H1 (cell line): Measurements from ENCODE around the gene TMEM222. TPM values are rescaled to one million over a fixed set of nuclear protein-coding genes. Genes with fewer than 3 reads are reported as not detected.

Experiments used
- CTCF ChIA-PET: fragments of 300-600 bp; sonication (Branson Sonifier 250); formaldehyde crosslinking; loops from one replicate; lab custom pipeline; 2021; ENCODE audit not compliant: partially characterized antibody; lab: Charles Lee
- POLR2A ChIA-PET: fragments of 300-600 bp; sonication (Branson Sonifier 250); formaldehyde crosslinking; loops from one replicate; lab custom pipeline; 2021; ENCODE audit warnings: inconsistent platforms; ENCODE audit not compliant: partially characterized antibody; lab: Charles Lee
- DNase-seq, 2 experiments: peaks; one replicate each; pipeline versions ENCODE4 v3.0.0 to v3.0.0-alpha.2; 2010 to 2022; ENCODE audit warnings: low spot score in 2 of 2, low read depth in 1 of 2, mixed read lengths in 1 of 2
- FAIRE-seq: peaks from 2 replicates; lab custom pipeline; 2011; peaks lifted over from hg19 to GRCh38; lab: Jason Lieb, UNC
- H2AFZ ChIP-seq: 2 replicates; pipeline ENCODE4 v1.8.1; 2012; ENCODE audit warnings: low read length, inconsistent platforms
- H2AK5ac ChIP-seq: 2 replicates; pipeline ENCODE4 v1.6.1; 2013; ENCODE audit warnings: low read depth, low read length
- H2BK120ac ChIP-seq: replicated peaks from 2 replicates; pipeline ENCODE3; 2013; ENCODE audit warnings: low read depth, low read length, inconsistent platforms
- H2BK12ac ChIP-seq: 2 replicates; pipeline ENCODE4 v1.6.1; 2013; ENCODE audit warnings: low read depth, low read length
- H2BK15ac ChIP-seq: 2 replicates; pipeline ENCODE4 v1.6.1; 2013; ENCODE audit warnings: low read length
- H2BK20ac ChIP-seq: 2 replicates; pipeline ENCODE4 v1.6.1; 2013; ENCODE audit warnings: low read length
- H2BK5ac ChIP-seq: 2 replicates; pipeline ENCODE4 v1.6.1; 2013; ENCODE audit warnings: low read depth, low read length
- H3K14ac ChIP-seq: 2 replicates; pipeline ENCODE4 v1.6.1; 2013; ENCODE audit warnings: inconsistent platforms; ENCODE audit not compliant: insufficient read length
- H3K18ac ChIP-seq: 2 replicates; pipeline ENCODE4 v1.6.1; 2013; ENCODE audit warnings: low read length; ENCODE audit errors: extremely low read depth
- H3K23ac ChIP-seq: 2 replicates; pipeline ENCODE4 v1.6.1; 2013; ENCODE audit warnings: inconsistent platforms; ENCODE audit not compliant: insufficient read length
- H3K23me2 ChIP-seq: 2 replicates; pipeline ENCODE4 v1.6.1; 2013; ENCODE audit warnings: low read depth, low read length
- H3K27ac ChIP-seq: 2 replicates; pipeline ENCODE4 v1.6.1; 2011; ENCODE audit warnings: low read depth, low read length, inconsistent platforms
- H3K27me3 ChIP-seq, 4 experiments: replicated peaks in 1 of 4; 1 replicate in 1 of 4; 2 replicates in 3 of 4; pipeline versions ENCODE4 v1.6.1 to v1.8.1; 2011 to 2013; ENCODE audit warnings: low read length in 3 of 4, mild to moderate bottlenecking in 3 of 4, inconsistent platforms in 2 of 4, mixed read lengths in 2 of 4, moderate library complexity in 1 of 4; ENCODE audit not compliant: control insufficient read depth in 3 of 4, insufficient read depth in 3 of 4; ENCODE audit errors: extremely low read depth in 1 of 4
- H3K36me3 ChIP-seq, 4 experiments: 2 replicates each; pipeline versions ENCODE4 v1.6.1 to v1.8.1; 2011 to 2013; ENCODE audit warnings: mild to moderate bottlenecking in 4 of 4, low read length in 3 of 4, moderate library complexity in 2 of 4, control low read depth in 1 of 4, inconsistent platforms in 1 of 4; ENCODE audit not compliant: insufficient read depth in 4 of 4, control insufficient read depth in 2 of 4
- H3K4ac ChIP-seq: replicated peaks from 2 replicates; pipeline ENCODE3; 2013; ENCODE audit warnings: low read length, low read depth, mixed read lengths, inconsistent platforms; ENCODE audit not compliant: insufficient read length
- H3K4me1 ChIP-seq, 4 experiments: replicated peaks in 1 of 4; 1 replicate in 1 of 4; 2 replicates in 3 of 4; pipeline versions ENCODE4 v1.6.1 to v1.8.1; 2011 to 2013; ENCODE audit warnings: low read length in 3 of 4, inconsistent platforms in 2 of 4, mixed read lengths in 1 of 4; ENCODE audit not compliant: insufficient read depth in 4 of 4, control insufficient read depth in 3 of 4
- H3K4me2 ChIP-seq, 2 experiments: 2 replicates each; pipeline versions ENCODE4 v1.6.1 to v1.8.1; 2011 to 2013; ENCODE audit warnings: low read depth in 2 of 2, low read length in 2 of 2, control low read depth in 1 of 2, inconsistent platforms in 1 of 2, mild to moderate bottlenecking in 1 of 2; ENCODE audit not compliant: insufficient read depth in 1 of 2
- H3K4me3 ChIP-seq, 4 experiments: fragments of 200-600, 300-600 bp in 1 of 4; sonication (generic), shearing (Covaris generic), sonication (Bioruptor Twin) in 1 of 4; 2 replicates each; pipeline versions ENCODE4 v1.5.1 to v1.8.1; 2011 to 2016; ENCODE audit warnings: low read length in 4 of 4, low read depth in 3 of 4, control low read depth in 2 of 4, inconsistent platforms in 2 of 4, mild to moderate bottlenecking in 2 of 4, mixed read lengths in 1 of 4, moderate library complexity in 1 of 4; ENCODE audit not compliant: insufficient read depth in 2 of 4; ENCODE audit errors: extremely low read depth in 1 of 4
- H3K56ac ChIP-seq: replicated peaks from 2 replicates; pipeline ENCODE3; 2013; ENCODE audit warnings: low read depth, mild to moderate bottlenecking, mixed read lengths, low read length, inconsistent platforms; ENCODE audit not compliant: insufficient read length
- H3K79me1 ChIP-seq: 2 replicates; pipeline ENCODE4 v1.6.1; 2013; ENCODE audit warnings: low read depth, low read length, control low read depth
- H3K79me2 ChIP-seq, 2 experiments: 2 replicates each; pipeline versions ENCODE4 v1.6.1 to v1.8.1; 2012 to 2013; ENCODE audit warnings: low read length in 2 of 2, mild to moderate bottlenecking in 2 of 2, inconsistent platforms in 1 of 2; ENCODE audit not compliant: insufficient read depth in 2 of 2, control insufficient read depth in 1 of 2
- H3K9ac ChIP-seq, 4 experiments: replicated peaks in 1 of 4; 1 replicate in 1 of 4; 2 replicates in 3 of 4; pipeline versions ENCODE4 v1.6.1 to v1.8.1; 2011 to 2013; ENCODE audit warnings: low read depth in 3 of 4, low read length in 3 of 4, control low read depth in 2 of 4, mild to moderate bottlenecking in 2 of 4, moderate library complexity in 2 of 4, inconsistent platforms in 1 of 4; ENCODE audit errors: extremely low read depth in 1 of 4
- H3K9me3 ChIP-seq, 2 experiments: 2 replicates each; pipeline versions ENCODE4 v1.6.1 to v1.8.1; 2012 to 2013; ENCODE audit warnings: mild to moderate bottlenecking in 2 of 2, moderate library complexity in 2 of 2, control low read depth in 1 of 2, inconsistent platforms in 1 of 2, low read depth in 1 of 2, low read length in 1 of 2, mixed read lengths in 1 of 2; ENCODE audit not compliant: insufficient read depth in 2 of 2
- H4K20me1 ChIP-seq, 2 experiments: replicated peaks in 1 of 2; 2 replicates each; pipeline versions ENCODE3 to v1.8.1; 2011 to 2013; ENCODE audit warnings: inconsistent platforms in 2 of 2, low read length in 2 of 2, mild to moderate bottlenecking in 1 of 2; ENCODE audit not compliant: insufficient read depth in 2 of 2, control insufficient read depth in 1 of 2
- H4K5ac ChIP-seq: 2 replicates; pipeline ENCODE4 v1.6.1; 2013; ENCODE audit warnings: low read length, low read depth, mixed read lengths, inconsistent platforms; ENCODE audit not compliant: insufficient read length
- H4K8ac ChIP-seq: 2 replicates; pipeline ENCODE4 v1.8.0; 2013; ENCODE audit warnings: mild to moderate bottlenecking, moderate library complexity, low read length, inconsistent platforms; ENCODE audit not compliant: insufficient read depth; ENCODE audit errors: extremely low read depth
- H4K91ac ChIP-seq: replicated peaks from 2 replicates; pipeline ENCODE3; 2013; ENCODE audit warnings: low read length, mixed read lengths, inconsistent platforms; ENCODE audit not compliant: insufficient read length
- HDAC2 ChIP-seq, 2 experiments: fragments of 300-600 bp in 1 of 2; sonication (generic) in 1 of 2; IDR thresholded peaks; 2 replicates each; pipeline ENCODE4 v1.6.1; 2011 to 2012; ENCODE audit warnings: low read depth in 2 of 2, low read length in 2 of 2, mild to moderate bottlenecking in 2 of 2, moderate library complexity in 2 of 2, borderline replicate concordance in 1 of 2, inconsistent platforms in 1 of 2
- NANOG ChIP-seq: IDR thresholded peaks from 2 replicates; pipeline ENCODE4 v1.6.1; 2011; ENCODE audit warnings: low read length, low read depth, mild to moderate bottlenecking, inconsistent platforms; ENCODE audit not compliant: insufficient read depth, poor library complexity, severe bottlenecking
- POLR2AphosphoS5 ChIP-seq: IDR thresholded peaks from 2 replicates; pipeline ENCODE4 v1.6.1; 2011; ENCODE audit warnings: low read depth, low read length
- RFX5 ChIP-seq: IDR thresholded peaks from 2 replicates; pipeline ENCODE4 v1.6.1; 2011; ENCODE audit warnings: low read depth, low read length, improper control_type of control experiment, borderline replicate concordance
- RNF2 ChIP-seq: fragments of 200-900, 300-1000 bp; sonication (generic); IDR thresholded peaks from 2 replicates; pipeline ENCODE4 v1.7.1; 2016; ENCODE audit warnings: borderline replicate concordance, low read depth, mild to moderate bottlenecking, antibody characterized with exemption, low read length; ENCODE audit not compliant: poor library complexity, severe bottlenecking; ENCODE audit errors: missing control alignments
- SIX5 ChIP-seq: IDR thresholded peaks from 2 replicates; pipeline ENCODE4 v1.6.1; 2011; ENCODE audit warnings: mild to moderate bottlenecking, low read depth, low read length
- WGBS, 2 experiments: shearing (Covaris generic) in 1 of 2; methylation state at CpG; one replicate each; pipeline versions ENCODE4 v1.1.6 to v1.1.7; 2013 to 2015; ENCODE audit warnings: low lambda C conversion rate in 2 of 2, mixed read lengths in 2 of 2, inconsistent platforms in 1 of 2, low coverage in 1 of 2, missing lambda C conversion rate in 1 of 2; ENCODE audit not compliant: insufficient replicate concordance in 2 of 2, insufficient coverage in 1 of 2, insufficient read length in 1 of 2; ENCODE audit errors: extremely low coverage in 1 of 2, missing lambda C conversion rate in 1 of 2; 5-methylcytosine and 5-hydroxymethylcytosine counted together
- polyA plus RNA-seq, 7 experiments: library from polyadenylated mRNA; depleted of rRNA in 3 of 7; stranded (reverse) in 5 of 7; unstranded in 2 of 7; fragments of >200 nt in 5 of 7; fragments of 200-250 nt in 2 of 7; gene quantifications; 1 replicate in 5 of 7; 2 replicates in 1 of 7; 4 replicates in 1 of 7; pipeline versions ENCODE4 v1.2.1 to v1.2.3, GENCODE V29; 2011 to 2013; ENCODE audit warnings: missing spikeins in 2 of 7, mixed read lengths in 2 of 7
- total RNA-seq: library from RNA; stranded (reverse); fragmentation: NEBNext Ultra II Directional; extraction: Animal tissue kit (Norgen Biotek cat#: 25700); gene quantifications from 2 replicates; pipeline ENCODE4 v1.2.1, GENCODE V29; 2021
- TF ChIP-seq, protein P1 (sequence below): IDR thresholded peaks from 2 replicates; pipeline ENCODE4 v1.6.1; 2011; ENCODE audit warnings: low read length, improper control_type of control experiment
- TF ChIP-seq, protein P2 (sequence below): IDR thresholded peaks from 2 replicates; pipeline ENCODE4 v1.6.1; 2012; ENCODE audit warnings: inconsistent platforms

TMEM222 gene
- total and polyA plus RNA-seq, 2 of the 8 experiments (the other 6 are each of a cell fraction or from before 2014, with no cell fraction given) = 27.0 to 51.8 TPM

DNA sequence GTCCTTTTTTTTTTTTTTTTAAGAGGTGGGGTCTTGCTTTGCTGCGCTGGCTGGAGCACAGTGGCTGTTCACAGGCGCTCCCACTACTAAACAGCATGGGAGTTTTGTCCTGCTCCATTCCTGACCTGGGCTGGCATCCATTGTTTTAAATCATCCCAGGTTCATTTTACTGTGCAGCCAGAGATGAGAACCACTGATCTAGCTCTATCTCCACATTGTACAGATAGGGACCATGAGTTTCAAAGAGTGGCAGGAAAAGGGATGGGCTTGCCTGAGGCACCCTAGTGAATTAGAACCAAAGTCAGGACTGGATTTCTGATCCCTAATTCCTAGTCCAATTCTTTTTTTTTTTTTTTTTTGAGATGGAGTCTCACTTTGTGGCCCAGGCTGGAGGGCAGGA, 7.2 kb upstream of the TMEM222 start:
- POLR2A ChIA-PET = interaction anchor here (0.7 to 1.5 kb wide), 3 partner anchors 8 to 302 kb away, joined by 3 to 6 read pairs (median 3); no protein-coding TSS in a partner anchor
- Histone ChIP-seq H3K18ac (no peak overlapping the region), H3K79me2 (no peaks in the 10 kb centered on the region), H3K9me3 (no peaks in the 10 kb centered on the region), H4K20me1 (no peaks in the 10 kb centered on the region), H3K4ac (no peak overlapping the region), H2AFZ (no peak overlapping the region; the same call in 1 of the 2 replicates), H2BK12ac (no peak overlapping the region), H2BK15ac (no peak overlapping the region), H2BK20ac (no peak overlapping the region), H3K27me3 (peaks cover 0 to 3% (median 0%) of the 10 kb centered on the region in 4 experiments; a peak in 1 of 7 replicates), H3K4me2 (no peak overlapping the region), H3K56ac (no peak overlapping the region), H3K4me1 (0 out of 7 replicates have a peak, but pooled peaks cover 0 to 2% (median 0%) of the 10 kb centered on the region in 4 experiments), H4K8ac (no peak overlapping the region), H2BK120ac (no peak overlapping the region), H3K79me1 (no peaks in the 10 kb centered on the region), H2BK5ac (no peak overlapping the region), H3K23ac (no peak overlapping the region), H4K91ac (no peak overlapping the region), H3K14ac (no peak overlapping the region), H3K36me3 (no peaks in the 10 kb centered on the region), H2AK5ac (no peak overlapping the region), H3K4me3 (no peak overlapping the region), H3K23me2 (no peaks in the 10 kb centered on the region), H3K9ac (no peak overlapping the region), H3K27ac (no peak overlapping the region), H4K5ac (no peak overlapping the region)
- no peak for DNase-seq
- WGBS, 2 experiments = 100% methylated on average over 2 of the region's 2 CpGs; no CpG with 5 or more reads in 1 of the 2 experiments
- CTCF ChIA-PET = interaction anchor here (0.6 to 13.1 kb wide), 4 partner anchors 8 to 114 kb away, joined by 3 to 202 read pairs (median 4); partner anchors contain the start of gene FCN3
- no peak for FAIRE-seq
- TF ChIP-seq NANOG (no peak), POLR2AphosphoS5 (no peak), RFX5 (no peak), RNF2 (no peak), HDAC2 (IDR thresholded peaks at IDR 0.05; ENCODE audit: borderline replicate concordance in 1 of 2, low read depth in 2 of 2, low read length in 2 of 2) (no peak), SIX5 (no peak)
- TF ChIP-seq, protein P1, sequence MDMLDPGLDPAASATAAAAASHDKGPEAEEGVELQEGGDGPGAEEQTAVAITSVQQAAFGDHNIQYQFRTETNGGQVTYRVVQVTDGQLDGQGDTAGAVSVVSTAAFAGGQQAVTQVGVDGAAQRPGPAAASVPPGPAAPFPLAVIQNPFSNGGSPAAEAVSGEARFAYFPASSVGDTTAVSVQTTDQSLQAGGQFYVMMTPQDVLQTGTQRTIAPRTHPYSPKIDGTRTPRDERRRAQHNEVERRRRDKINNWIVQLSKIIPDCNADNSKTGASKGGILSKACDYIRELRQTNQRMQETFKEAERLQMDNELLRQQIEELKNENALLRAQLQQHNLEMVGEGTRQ = no peak
- TF ChIP-seq, protein P2, sequence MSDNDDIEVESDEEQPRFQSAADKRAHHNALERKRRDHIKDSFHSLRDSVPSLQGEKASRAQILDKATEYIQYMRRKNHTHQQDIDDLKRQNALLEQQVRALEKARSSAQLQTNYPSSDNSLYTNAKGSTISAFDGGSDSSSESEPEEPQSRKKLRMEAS = no peak
